ENCODE data around the gene SLC37A1.

The SLC37A1 gene

GRCh38 chr21:42479582-42479981, 34.1 kb upstream of the SLC37A1 start:
- no peak for DNase-seq (ENCODE audit: low read depth in 2 of 2)

GRCh38 chr21:42480736-42481135, 32.9 kb upstream of the SLC37A1 start:
- DNase-seq (ENCODE audit: low read depth in 2 of 2), result no peak

- DNase-seq (ENCODE audit: low read depth in 2 of 2), result no peak
Measured at GRCh38 chr21:42481169-42481568, 32.5 kb upstream of the SLC37A1 start.

GRCh38 chr21:42484966-42485365, 28.7 kb upstream of the SLC37A1 start:
- no peak for DNase-seq (ENCODE audit: low read depth in 2 of 2)

GRCh38 chr21:42486072-42486471, 27.6 kb upstream of the SLC37A1 start:
- no peak for DNase-seq (ENCODE audit: low read depth in 2 of 2)

- DNase-seq (ENCODE audit: low read depth in 2 of 2), result no peak
Measured at GRCh38 chr21:42486531-42486930, 27.1 kb upstream of the SLC37A1 start.

GRCh38 chr21:42489006-42489563, 24.6 kb upstream of the SLC37A1 start:
- no peak for DNase-seq (ENCODE audit: low read depth in 2 of 2)

GRCh38 chr21:42489991-42490390, 23.7 kb upstream of the SLC37A1 start:
- DNase-seq (ENCODE audit: low read depth in 2 of 2), result no peak

GRCh38 chr21:42490720-42491119, 22.9 kb upstream of the SLC37A1 start:
- no peak for DNase-seq (ENCODE audit: low read depth in 2 of 2)

GRCh38 chr21:42491328-42491727, 22.3 kb upstream of the SLC37A1 start:
- no peak for DNase-seq (ENCODE audit: low read depth in 2 of 2)

GRCh38 chr21:42492201-42492600, 21.5 kb upstream of the SLC37A1 start:
- no peak for DNase-seq (ENCODE audit: low read depth in 2 of 2)

GRCh38 chr21:42493109-42494060, 20.3 kb upstream of the SLC37A1 start:
- DNase-seq (ENCODE audit: low read depth in 2 of 2), result no peak

- no peak for DNase-seq (ENCODE audit: low read depth in 2 of 2)
Measured at GRCh38 chr21:42495027-42495426, 18.6 kb upstream of the SLC37A1 start.

- DNase-seq (ENCODE audit: low read depth in 2 of 2), result no peak
Measured at GRCh38 chr21:42495765-42496119, 17.9 kb upstream of the SLC37A1 start.

- DNase-seq (ENCODE audit: low read depth in 2 of 2), result peak; percentile 99
Measured at GRCh38 chr21:42496120-42496838, 17.4 kb upstream of the SLC37A1 start, which contains the start of gene RSPH1. RSPH1 (minus strand) TSS chr21:42496224; CDS start chr21:42496186, 38 bp downstream.

- DNase-seq (ENCODE audit: low read depth in 2 of 2), result no peak
Measured at GRCh38 chr21:42496839-42497202, 16.8 kb upstream of the SLC37A1 start.

- no peak for DNase-seq (ENCODE audit: low read depth in 2 of 2)
Measured at GRCh38 chr21:42498012-42498411, 15.6 kb upstream of the SLC37A1 start.

GRCh38 chr21:42499444-42500112, 14.1 kb upstream of the SLC37A1 start:
- DNase-seq (ENCODE audit: low read depth in 2 of 2), result no peak

- DNase-seq (ENCODE audit: low read depth in 2 of 2), result no peak
Measured at GRCh38 chr21:42500225-42500624, 13.4 kb upstream of the SLC37A1 start.

GRCh38 chr21:42500736-42501135, 12.9 kb upstream of the SLC37A1 start:
- DNase-seq (ENCODE audit: low read depth in 2 of 2), result no peak

- DNase-seq (ENCODE audit: low read depth in 2 of 2), result no peak
Measured at GRCh38 chr21:42503711-42504110, 9.9 kb upstream of the SLC37A1 start.

- DNase-seq (ENCODE audit: low read depth in 2 of 2), result no peak
Measured at GRCh38 chr21:42505090-42505726, 8.4 kb upstream of the SLC37A1 start.
